ENCODE results near the gene TRPM3. TPM values are rescaled to one million over a fixed set of nuclear protein-coding genes. Genes with fewer than 3 reads are reported as not detected.

The TRPM3 gene
- total and polyA plus RNA-seq, 2 of the 8 experiments (the other 6 are each of a cell fraction or from before 2014, with no cell fraction given): 2.4 to 10.9 TPM

GRCh38 chr9:71136696-71137095 is 15.3 kb upstream of the TRPM3 start (continued):
- TF ChIP-seq SP2 (IDR thresholded peaks at IDR 0.05; ENCODE audit: low read length): no peak
- no peak for TF ChIP-seq YY1 (IDR thresholded peaks at IDR 0.05; ENCODE audit: low read depth, low read length)
- TF ChIP-seq CTCF (IDR thresholded peaks at IDR 0.05; ENCODE audit: control extremely low read depth in 1 of 3, insufficient read depth in 1 of 3, low read depth in 1 of 3, low read length in 3 of 3): no peak
- TF ChIP-seq E2F6 (IDR thresholded peaks at IDR 0.05): no peak

Data from H1 (cell line).